Measurements from ENCODE around the gene EFCAB6.

EFCAB6 gene

DNA sequence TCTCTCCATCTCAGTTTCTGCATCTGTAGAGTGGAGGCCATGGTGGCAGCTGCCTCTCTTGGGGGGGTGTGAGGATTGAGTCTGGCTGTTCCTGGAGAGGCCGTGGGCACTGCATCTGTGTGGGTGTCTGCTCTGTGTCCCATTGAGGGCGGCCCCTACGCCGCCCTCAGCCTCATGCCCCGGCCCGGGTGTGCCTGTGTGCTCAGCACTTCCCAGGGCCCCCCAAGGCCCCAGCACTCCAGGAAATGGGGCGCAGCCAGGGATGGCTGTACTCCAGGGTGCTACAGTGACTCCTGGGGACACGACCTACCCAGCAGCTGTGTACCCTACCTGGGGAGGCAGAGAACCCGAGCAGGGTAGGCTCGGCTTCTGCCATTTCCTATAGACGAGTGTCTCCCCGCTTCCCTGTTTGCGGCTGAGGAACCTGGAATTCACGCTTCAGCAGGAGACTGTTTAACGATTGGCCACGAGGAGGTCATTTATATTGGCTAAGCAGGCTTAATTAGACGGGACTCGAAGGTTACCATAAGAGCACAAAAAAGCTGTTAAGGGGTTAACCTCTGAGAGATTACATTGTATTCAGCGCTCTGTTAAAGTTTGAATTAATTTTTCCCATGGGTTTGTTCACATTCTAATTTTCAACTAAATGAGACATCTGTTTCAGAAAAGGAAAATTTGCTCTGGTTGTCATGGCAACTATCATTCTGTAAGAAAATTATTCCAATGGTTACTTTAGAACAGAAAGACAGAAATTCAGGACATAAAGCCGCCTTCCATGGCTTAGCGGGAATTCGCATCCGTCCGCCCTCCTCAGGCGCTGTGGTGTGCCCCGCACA, 323.9 kb downstream of the EFCAB6 start:
- DNase-seq (ENCODE audit: extremely low read depth in 1 of 2, low read depth in 1 of 2) = no peak

DNA sequence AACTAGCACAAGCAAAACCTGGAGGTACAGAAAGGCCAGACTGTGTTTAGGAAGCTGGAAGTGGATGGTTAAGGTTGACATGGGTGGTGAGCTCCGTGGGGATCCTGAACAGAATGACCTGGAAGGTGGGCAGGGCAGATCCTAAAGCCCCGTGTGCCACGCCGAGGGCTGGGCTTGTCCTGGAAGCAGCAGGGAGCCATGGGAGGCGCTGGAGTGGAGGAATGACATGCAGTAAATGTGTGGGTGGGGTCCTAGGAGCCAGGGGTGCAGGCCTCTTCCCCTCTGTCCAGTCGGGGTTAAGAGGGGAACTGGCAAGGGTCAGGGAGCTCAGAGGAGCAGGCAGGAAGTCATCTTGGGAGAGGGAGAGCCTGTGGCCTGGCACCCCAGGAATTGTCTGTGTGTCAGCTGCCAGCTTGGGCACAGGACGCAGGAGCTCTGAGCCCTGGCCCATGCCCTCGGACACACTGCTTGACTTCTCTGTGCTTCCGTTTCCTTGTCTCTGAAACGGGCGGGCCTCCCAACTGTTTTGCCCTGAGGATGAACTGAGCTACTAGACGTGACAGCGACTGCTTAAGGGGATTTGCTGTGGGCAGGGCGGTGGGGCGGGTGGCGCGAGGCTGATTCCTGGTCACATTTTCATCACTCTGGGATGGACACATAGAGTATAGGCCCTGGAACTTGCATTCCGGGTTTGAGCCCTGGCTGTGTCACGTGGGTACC, 324.6 kb downstream of the EFCAB6 start:
- no peak for DNase-seq (ENCODE audit: extremely low read depth in 1 of 2, low read depth in 1 of 2)

GRCh38 chr22:43485502-43486089, 326.5 kb downstream of the EFCAB6 start:
- no peak for DNase-seq (ENCODE audit: extremely low read depth in 1 of 2, low read depth in 1 of 2)

GRCh38 chr22:43484227-43484626, 327.9 kb downstream of the EFCAB6 start:
- no peak for DNase-seq (ENCODE audit: extremely low read depth in 1 of 2, low read depth in 1 of 2)

- no peak for DNase-seq (ENCODE audit: extremely low read depth in 1 of 2, low read depth in 1 of 2)
These were observed 328.4 kb downstream of the EFCAB6 start for GRCh38 chr22:43483669-43484068.

- DNase-seq (ENCODE audit: extremely low read depth in 1 of 2, low read depth in 1 of 2) = no peak
These were observed 328.8 kb downstream of the EFCAB6 start for GRCh38 chr22:43483266-43483665.

GRCh38 chr22:43482318-43482625, 329.8 kb downstream of the EFCAB6 start:
- no peak for DNase-seq (ENCODE audit: extremely low read depth in 1 of 2, low read depth in 1 of 2)

DNA sequence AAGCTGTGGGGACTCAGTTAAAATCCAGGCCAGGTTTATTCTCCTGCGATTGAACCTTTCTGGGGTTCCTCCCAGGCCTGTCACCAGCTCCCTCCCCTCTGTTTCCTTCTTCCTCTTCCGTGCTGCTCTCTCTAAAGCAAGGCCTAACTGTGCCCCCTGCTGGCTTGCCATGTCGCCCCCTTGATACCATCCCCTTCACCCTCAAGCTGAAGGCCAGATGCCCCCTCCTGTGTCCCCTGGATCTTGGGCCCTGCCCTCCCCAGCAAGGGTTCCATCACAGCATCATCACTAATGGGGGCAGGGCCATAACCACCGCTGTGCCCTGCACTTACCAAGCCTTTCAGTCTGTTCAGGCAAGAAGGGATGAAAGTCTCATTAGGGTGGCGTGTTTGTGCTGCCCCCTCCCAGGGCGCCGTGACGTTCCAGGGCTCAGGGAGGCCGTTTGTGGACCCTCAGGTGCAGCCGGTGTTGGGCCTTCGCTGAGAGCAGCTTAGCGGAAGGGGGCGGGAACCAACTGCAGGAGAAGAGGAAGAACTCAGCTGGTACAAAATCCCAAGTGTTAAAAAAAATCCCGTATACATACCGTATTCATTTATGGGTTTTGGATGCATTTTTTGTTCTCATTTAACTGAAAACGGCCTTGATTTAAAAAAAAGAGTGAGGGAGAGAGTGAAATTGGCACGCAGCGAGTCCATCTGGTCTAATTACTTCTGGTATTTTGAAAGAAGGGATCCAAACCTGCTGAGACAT, 330.4 kb downstream of the EFCAB6 start:
- peak in 1 of 2 donors; percentile 18 for DNase-seq (ENCODE audit: extremely low read depth in 1 of 2, low read depth in 1 of 2)

DNA sequence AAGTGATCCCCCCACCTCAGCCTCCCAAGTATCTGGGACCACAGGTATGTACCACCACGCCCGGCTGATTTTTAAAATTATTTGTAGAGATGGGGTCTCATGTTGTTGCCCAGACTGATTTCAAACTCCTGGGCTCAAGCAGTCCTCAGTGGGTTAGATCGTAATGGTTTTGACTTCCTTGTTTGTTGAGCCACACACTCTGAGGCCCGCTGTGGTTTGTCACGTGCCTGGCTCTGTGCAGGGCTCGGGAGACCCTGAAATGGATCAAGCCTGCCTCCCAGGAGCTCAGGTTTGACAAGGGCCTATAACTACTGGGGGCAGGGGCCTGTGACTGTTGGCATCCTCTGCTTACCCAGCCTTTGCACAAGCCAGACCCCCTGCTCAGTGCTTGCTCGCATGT, 332.1 kb downstream of the EFCAB6 start:
- no peak for DNase-seq (ENCODE audit: extremely low read depth in 1 of 2, low read depth in 1 of 2)

DNA sequence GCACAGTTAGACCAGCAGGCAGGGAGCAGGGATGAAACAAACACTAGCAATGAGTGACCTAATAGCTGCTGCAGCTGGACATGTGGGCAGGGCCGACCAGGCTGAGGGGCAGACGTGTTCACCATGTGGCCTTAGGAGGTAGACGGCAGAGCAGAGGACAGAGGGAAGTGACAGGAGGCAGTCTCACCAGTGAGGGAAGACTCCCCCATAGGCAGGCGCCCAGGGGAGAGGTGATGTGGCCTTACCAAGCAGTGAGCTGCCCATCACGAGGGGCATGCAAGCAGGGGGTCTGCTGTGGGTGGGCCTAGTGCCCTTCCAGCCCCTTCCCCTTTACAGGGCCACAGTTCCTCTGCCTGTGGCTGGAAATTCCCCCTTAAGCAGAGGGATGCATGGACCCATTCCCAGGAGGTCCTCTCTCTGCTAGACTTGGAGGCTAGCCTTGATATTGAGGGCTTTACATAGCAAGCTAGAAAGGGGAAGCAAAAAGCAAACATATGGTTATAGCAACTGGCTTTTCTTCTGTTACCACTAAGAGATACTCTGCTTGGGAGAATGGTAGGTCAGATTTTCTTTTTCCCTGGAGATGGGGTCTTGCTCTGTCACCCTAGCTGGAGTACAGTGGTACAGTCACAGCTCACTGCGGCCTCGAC, 332.7 kb downstream of the EFCAB6 start:
- no peak for DNase-seq (ENCODE audit: extremely low read depth in 1 of 2, low read depth in 1 of 2)
